OCI-LY3 (cell line): ENCODE results near the gene ABLIM2.

Source experiments
- H2AFZ ChIP-seq: fragments of 200-600, 300-600 bp; shearing (Covaris generic); 2 replicates; pipeline ENCODE4 v1.6.0; 2014; ENCODE audit warnings: antibody characterized with exemption, low read depth, low read length
- H3K27ac ChIP-seq: fragments of 200-600, 300-600 bp; sonication (generic); 2 replicates; pipeline ENCODE4 v1.5.1; 2014; ENCODE audit warnings: mild to moderate bottlenecking, low read length, moderate library complexity, mixed read lengths
- H3K27me3 ChIP-seq: fragments of 200-600, 300-600 bp; sonication (generic); 2 replicates; pipeline ENCODE4 v1.6.1; 2014; ENCODE audit warnings: low read depth, low read length, mixed read lengths
- H3K36me3 ChIP-seq: fragments of 200-600, 300-600 bp; sonication (generic); replicated peaks from 2 replicates; pipeline ENCODE3; 2014; ENCODE audit warnings: low read depth, low read length, mixed read lengths
- H3K4me1 ChIP-seq: fragments of 300-600, 200-600 bp; sonication (generic); 2 replicates; pipeline ENCODE4 v1.6.1; 2014; ENCODE audit warnings: low read length, mixed read lengths
- H3K4me2 ChIP-seq: fragments of 200-600, 300-600 bp; sonication (generic); 2 replicates; pipeline ENCODE4 v1.6.1; 2014; ENCODE audit warnings: low read length, mixed read lengths
- H3K4me3 ChIP-seq: fragments of 300-600, 200-600 bp; sonication (generic); 2 replicates; pipeline ENCODE4 v1.5.1; 2014; ENCODE audit warnings: antibody characterized with exemption, mild to moderate bottlenecking, low read length, moderate library complexity
- H3K79me2 ChIP-seq: fragments of 300-600, 200-600 bp; shearing (Covaris generic); 2 replicates; pipeline ENCODE4 v1.6.1; 2014; ENCODE audit warnings: mild to moderate bottlenecking, low read length, mixed read lengths
- H3K9ac ChIP-seq: fragments of 300-600, 200-600 bp; shearing (Covaris generic); 2 replicates; pipeline ENCODE4 v1.6.0; 2014; ENCODE audit warnings: mild to moderate bottlenecking, low read length, moderate library complexity
- H3K9me3 ChIP-seq: fragments of 200-600, 300-600 bp; shearing (Covaris generic); 2 replicates; pipeline ENCODE4 v1.6.1; 2014; ENCODE audit warnings: low read length, mixed read lengths; ENCODE audit not compliant: insufficient read depth
- H4K20me1 ChIP-seq: fragments of 200-600, 300-600 bp; sonication (generic); 2 replicates; pipeline ENCODE4 v1.6.1; 2016; ENCODE audit warnings: low read length, mixed read lengths; ENCODE audit not compliant: insufficient read depth
- EZH2phosphoT487 ChIP-seq: fragments of 200-600 bp; shearing (Covaris generic); IDR thresholded peaks from 2 replicates; pipeline ENCODE4 v1.6.1; 2018; ENCODE audit warnings: antibody characterized with exemption, mixed run types, low read depth
- TF ChIP-seq, protein P1 (sequence below): fragments of 200-600, 300-600 bp; sonication (generic); IDR thresholded peaks from 2 replicates; pipeline ENCODE4 v1.5.1; 2014; ENCODE audit warnings: antibody characterized with exemption, low read length, low read depth

Gene ABLIM2

DNA sequence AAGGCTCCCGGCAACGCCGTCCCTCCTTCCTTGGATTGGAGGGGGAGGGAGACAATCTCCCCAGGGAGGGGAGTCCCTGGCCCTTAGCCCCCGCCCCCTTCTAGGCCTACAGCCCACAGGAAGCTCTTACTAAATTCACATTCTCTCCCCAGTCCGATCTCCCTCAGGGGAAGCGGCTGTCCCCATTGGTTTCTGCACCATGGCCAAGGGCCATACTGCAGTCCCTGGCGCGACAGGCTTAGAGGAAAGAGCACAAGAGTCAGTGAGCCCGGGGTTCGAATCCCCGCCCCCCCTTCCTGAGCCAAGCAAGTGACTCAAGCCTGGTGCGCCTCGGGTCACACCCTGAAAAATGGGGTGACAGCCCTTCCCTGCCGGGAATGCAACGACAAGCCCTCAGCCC lies 1.1 kb downstream of the ABLIM2 start:
- no peaks in the 10 kb centered on the region for H3K79me2 ChIP-seq
- H3K9me3 ChIP-seq = no peaks in the 10 kb centered on the region
- TF ChIP-seq, protein P1, sequence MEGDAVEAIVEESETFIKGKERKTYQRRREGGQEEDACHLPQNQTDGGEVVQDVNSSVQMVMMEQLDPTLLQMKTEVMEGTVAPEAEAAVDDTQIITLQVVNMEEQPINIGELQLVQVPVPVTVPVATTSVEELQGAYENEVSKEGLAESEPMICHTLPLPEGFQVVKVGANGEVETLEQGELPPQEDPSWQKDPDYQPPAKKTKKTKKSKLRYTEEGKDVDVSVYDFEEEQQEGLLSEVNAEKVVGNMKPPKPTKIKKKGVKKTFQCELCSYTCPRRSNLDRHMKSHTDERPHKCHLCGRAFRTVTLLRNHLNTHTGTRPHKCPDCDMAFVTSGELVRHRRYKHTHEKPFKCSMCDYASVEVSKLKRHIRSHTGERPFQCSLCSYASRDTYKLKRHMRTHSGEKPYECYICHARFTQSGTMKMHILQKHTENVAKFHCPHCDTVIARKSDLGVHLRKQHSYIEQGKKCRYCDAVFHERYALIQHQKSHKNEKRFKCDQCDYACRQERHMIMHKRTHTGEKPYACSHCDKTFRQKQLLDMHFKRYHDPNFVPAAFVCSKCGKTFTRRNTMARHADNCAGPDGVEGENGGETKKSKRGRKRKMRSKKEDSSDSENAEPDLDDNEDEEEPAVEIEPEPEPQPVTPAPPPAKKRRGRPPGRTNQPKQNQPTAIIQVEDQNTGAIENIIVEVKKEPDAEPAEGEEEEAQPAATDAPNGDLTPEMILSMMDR = no peak
- no peak for TF ChIP-seq EZH2phosphoT487
- H3K4me3 ChIP-seq = no peak overlapping the region
- no peak overlapping the region for H2AFZ ChIP-seq
- 0 out of 2 replicates have a peak, but pooled peaks cover 5% of the 10 kb centered on the region for H3K4me1 ChIP-seq
- H3K36me3 ChIP-seq = no peaks in the 10 kb centered on the region
- no peaks in the 10 kb centered on the region for H4K20me1 ChIP-seq
- no peak overlapping the region for H3K9ac ChIP-seq
- H3K27me3 ChIP-seq = no peaks in the 10 kb centered on the region
- H3K27ac ChIP-seq = no peak overlapping the region
- no peak overlapping the region for H3K4me2 ChIP-seq

DNA sequence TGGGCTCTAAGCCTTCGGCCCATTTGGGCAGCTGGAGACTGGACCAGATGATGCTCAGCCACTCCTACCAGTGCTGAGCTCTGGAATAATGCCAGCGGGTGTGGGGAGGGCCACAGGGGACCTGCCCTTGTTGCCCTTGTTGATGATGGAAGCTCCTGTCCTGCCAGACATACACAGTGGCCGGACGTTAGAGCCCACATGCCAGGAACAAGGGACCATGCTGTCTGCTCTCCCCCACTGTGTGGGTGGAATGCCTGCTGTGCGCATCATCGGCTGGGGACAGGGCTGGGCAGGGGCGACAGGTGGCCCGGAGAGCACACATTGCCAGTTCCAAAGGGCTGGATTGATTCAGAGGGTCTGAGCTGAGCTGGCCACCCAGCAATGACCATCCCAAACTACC lies 2.0 kb downstream of the ABLIM2 start:
- no peaks in the 10 kb centered on the region for H3K9me3 ChIP-seq
- no peak overlapping the region for H2AFZ ChIP-seq
- no peak overlapping the region for H3K9ac ChIP-seq
- H3K4me2 ChIP-seq = no peak overlapping the region
- no peak overlapping the region for H3K27ac ChIP-seq
- no peaks in the 10 kb centered on the region for H3K27me3 ChIP-seq
- no peaks in the 10 kb centered on the region for H3K36me3 ChIP-seq
- no peaks in the 10 kb centered on the region for H3K79me2 ChIP-seq
- TF ChIP-seq EZH2phosphoT487 = no peak
- TF ChIP-seq, protein P1 = no peak
- no peak overlapping the region for H3K4me3 ChIP-seq
- H3K4me1 ChIP-seq = 0 out of 2 replicates have a peak, but pooled peaks cover 5% of the 10 kb centered on the region
- no peaks in the 10 kb centered on the region for H4K20me1 ChIP-seq

DNA sequence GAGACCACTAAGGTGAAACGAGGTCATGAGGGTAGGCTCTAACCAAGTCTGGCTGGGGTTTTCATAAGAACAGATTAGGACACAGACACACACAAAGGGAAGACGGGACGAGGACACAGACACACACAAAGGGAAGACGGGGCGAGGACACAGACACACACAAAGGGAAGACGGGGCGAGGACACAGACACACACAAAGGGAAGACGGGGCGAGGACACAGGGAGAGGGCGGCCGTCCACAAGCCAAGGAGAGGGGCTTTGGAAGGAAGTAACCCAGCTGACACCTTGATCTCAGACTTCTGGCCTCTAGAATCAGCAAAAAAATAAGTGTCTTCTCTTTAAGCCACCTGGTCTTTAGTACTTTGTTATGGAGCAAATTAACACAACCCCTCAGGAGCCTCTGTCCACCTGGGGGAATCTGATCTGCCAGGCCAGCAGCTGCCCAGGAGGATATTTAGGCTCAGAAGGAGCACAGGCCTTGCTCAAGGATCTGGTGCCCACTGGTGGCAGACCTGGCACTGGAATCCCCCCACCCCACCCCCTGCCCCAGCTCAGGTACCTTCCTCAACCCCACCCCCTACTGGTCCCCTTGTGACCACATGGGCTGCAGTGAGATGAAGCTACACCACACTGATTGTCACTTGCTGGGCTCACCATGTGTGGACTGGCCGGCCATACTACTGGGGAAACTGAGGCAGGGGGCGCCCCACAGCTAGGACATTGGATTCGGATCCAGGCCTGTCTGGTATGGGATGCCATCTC lies 2.8 kb downstream of the ABLIM2 start:
- no peak overlapping the region for H2AFZ ChIP-seq
- H3K4me2 ChIP-seq = no peak overlapping the region
- no peak overlapping the region for H3K4me3 ChIP-seq
- H3K27me3 ChIP-seq = no peaks in the 10 kb centered on the region
- no peaks in the 10 kb centered on the region for H3K79me2 ChIP-seq
- H3K36me3 ChIP-seq = no peaks in the 10 kb centered on the region
- H3K27ac ChIP-seq = no peak overlapping the region
- H3K4me1 ChIP-seq = 0 out of 2 replicates have a peak, but pooled peaks cover 5% of the 10 kb centered on the region
- H3K9me3 ChIP-seq = no peaks in the 10 kb centered on the region
- H4K20me1 ChIP-seq = no peaks in the 10 kb centered on the region
- no peak for TF ChIP-seq EZH2phosphoT487
- TF ChIP-seq, protein P1 = no peak
- no peak overlapping the region for H3K9ac ChIP-seq

DNA sequence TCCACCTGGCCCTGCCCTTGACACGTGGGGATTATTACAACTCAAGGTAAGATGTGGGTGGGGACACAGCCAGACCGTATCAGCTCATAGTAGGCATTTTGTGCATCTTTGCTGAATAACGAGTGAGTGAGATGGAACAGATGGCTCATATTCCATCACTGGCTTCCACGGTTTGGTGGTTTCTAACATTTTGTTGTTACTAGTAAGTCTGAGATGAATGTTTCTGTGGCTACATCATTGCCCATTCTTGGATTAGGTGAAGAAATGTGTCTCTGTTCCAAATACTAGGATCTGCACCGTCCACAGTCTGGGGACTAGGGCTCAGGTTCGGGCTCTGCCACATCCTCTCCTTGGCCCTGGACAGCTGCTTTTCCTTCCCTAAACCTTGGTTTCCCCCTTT lies 3.6 kb downstream of the ABLIM2 start:
- H3K4me2 ChIP-seq = no peak overlapping the region
- H3K79me2 ChIP-seq = no peaks in the 10 kb centered on the region
- H3K36me3 ChIP-seq = no peaks in the 10 kb centered on the region
- H3K9ac ChIP-seq = no peak overlapping the region
- H3K27me3 ChIP-seq = no peaks in the 10 kb centered on the region
- TF ChIP-seq, protein P1 = no peak
- TF ChIP-seq EZH2phosphoT487 = no peak
- H3K4me1 ChIP-seq = 0 out of 2 replicates have a peak, but pooled peaks cover 5% of the 10 kb centered on the region
- no peak overlapping the region for H3K27ac ChIP-seq
- no peak overlapping the region for H3K4me3 ChIP-seq
- H3K9me3 ChIP-seq = no peaks in the 10 kb centered on the region
- no peaks in the 10 kb centered on the region for H4K20me1 ChIP-seq
- no peak overlapping the region for H2AFZ ChIP-seq
